ENCODE results near the gene CPSF7.

Gene CPSF7

GRCh38 chr11:61476371-61476770, 46.6 kb upstream of the CPSF7 start:
- peaks cover 5% of the 10 kb centered on the region for H3K4me1 ChIP-seq (ENCODE audit: insufficient read depth, low read length)
- H3K36me3 ChIP-seq (ENCODE audit: insufficient read depth, low read length) = peaks cover 5% of the 10 kb centered on the region; the same call in 1 of the 2 replicates
- TF ChIP-seq CTCF (IDR thresholded peaks at IDR 0.05; ENCODE audit: borderline replicate concordance, extremely low read depth, low read length, poor library complexity, severe bottlenecking) = no peak
- TF ChIP-seq EZH2 (IDR thresholded peaks at IDR 0.05; ENCODE audit: borderline replicate concordance, low read depth, low read length, severe bottlenecking) = no peak
- no peaks in the 10 kb centered on the region for H3K27me3 ChIP-seq (ENCODE audit: insufficient read depth, low read length, poor library complexity)
- ATAC-seq (ENCODE audit: insufficient read depth, low read depth) (no peak), DNase-seq (no peak)
- H3K4me3 ChIP-seq (ENCODE audit: low read depth in 1 of 2, low read length in 2 of 2) = no peak overlapping the region
- H4K20me1 ChIP-seq (ENCODE audit: insufficient read depth, low read length) = peaks cover 15% of the 10 kb centered on the region
- no peak overlapping the region for H3K4me2 ChIP-seq (ENCODE audit: insufficient read depth, low read length)
- H3K9ac ChIP-seq (ENCODE audit: low read depth, low read length) = no peak overlapping the region
- no peaks in the 10 kb centered on the region for H3K79me2 ChIP-seq (ENCODE audit: insufficient read depth, low read length)
- H2AFZ ChIP-seq (ENCODE audit: low read depth, low read length) = no peak overlapping the region
- no peak overlapping the region for H3K27ac ChIP-seq (ENCODE audit: low read length)
- no peaks in the 10 kb centered on the region for H3K9me3 ChIP-seq (ENCODE audit: insufficient read depth, low read length, severe bottlenecking)

GRCh38 chr11:61475433-61475832, 45.7 kb upstream of the CPSF7 start:
- ATAC-seq (ENCODE audit: insufficient read depth, low read depth) = no peak
- Histone ChIP-seq H3K9me3 (ENCODE audit: insufficient read depth, low read length, severe bottlenecking) (no peaks in the 10 kb centered on the region), H4K20me1 (ENCODE audit: insufficient read depth, low read length) (peaks cover 15% of the 10 kb centered on the region), H3K36me3 (ENCODE audit: insufficient read depth, low read length) (peaks cover 12% of the 10 kb centered on the region), H2AFZ (ENCODE audit: low read depth, low read length) (no peak overlapping the region), H3K27me3 (ENCODE audit: insufficient read depth, low read length, poor library complexity) (no peaks in the 10 kb centered on the region), H3K27ac (ENCODE audit: low read length) (no peak overlapping the region), H3K79me2 (ENCODE audit: insufficient read depth, low read length) (no peaks in the 10 kb centered on the region), H3K9ac (ENCODE audit: low read depth, low read length) (no peak overlapping the region), H3K4me2 (ENCODE audit: insufficient read depth, low read length) (no peak overlapping the region), H3K4me3 (ENCODE audit: low read depth in 1 of 2, low read length in 2 of 2) (no peak overlapping the region), H3K4me1 (ENCODE audit: insufficient read depth, low read length) (peaks cover 5% of the 10 kb centered on the region)
- no peak for DNase-seq
- no peak for TF ChIP-seq CTCF (IDR thresholded peaks at IDR 0.05; ENCODE audit: borderline replicate concordance, extremely low read depth, low read length, poor library complexity, severe bottlenecking)
- no peak for TF ChIP-seq EZH2 (IDR thresholded peaks at IDR 0.05; ENCODE audit: borderline replicate concordance, low read depth, low read length, severe bottlenecking)

GRCh38 chr11:61474013-61474643, 44.4 kb upstream of the CPSF7 start:
- peaks cover 5% of the 10 kb centered on the region for H3K4me1 ChIP-seq (ENCODE audit: insufficient read depth, low read length)
- peaks cover 15% of the 10 kb centered on the region for H4K20me1 ChIP-seq (ENCODE audit: insufficient read depth, low read length)
- H3K9ac ChIP-seq (ENCODE audit: low read depth, low read length) = no peak overlapping the region
- no peak overlapping the region for H2AFZ ChIP-seq (ENCODE audit: low read depth, low read length)
- TF ChIP-seq EZH2 (IDR thresholded peaks at IDR 0.05; ENCODE audit: borderline replicate concordance, low read depth, low read length, severe bottlenecking) = no peak
- no peak for DNase-seq
- H3K36me3 ChIP-seq (ENCODE audit: insufficient read depth, low read length) = peaks cover 17% of the 10 kb centered on the region
- H3K4me3 ChIP-seq (ENCODE audit: low read depth in 1 of 2, low read length in 2 of 2) = no peak overlapping the region
- no peak overlapping the region for H3K27ac ChIP-seq (ENCODE audit: low read length)
- no peaks in the 10 kb centered on the region for H3K9me3 ChIP-seq (ENCODE audit: insufficient read depth, low read length, severe bottlenecking)
- H3K79me2 ChIP-seq (ENCODE audit: insufficient read depth, low read length) = no peaks in the 10 kb centered on the region
- ATAC-seq (ENCODE audit: insufficient read depth, low read depth) = no peak
- no peaks in the 10 kb centered on the region for H3K27me3 ChIP-seq (ENCODE audit: insufficient read depth, low read length, poor library complexity)
- H3K4me2 ChIP-seq (ENCODE audit: insufficient read depth, low read length) = no peak overlapping the region

GRCh38 chr11:61473370-61474012, 43.7 kb upstream of the CPSF7 start:
- Histone ChIP-seq H3K36me3 (ENCODE audit: insufficient read depth, low read length) (peaks cover 21% of the 10 kb centered on the region), H4K20me1 (ENCODE audit: insufficient read depth, low read length) (peaks cover 11% of the 10 kb centered on the region), H3K9me3 (ENCODE audit: insufficient read depth, low read length, severe bottlenecking) (no peaks in the 10 kb centered on the region), H3K27me3 (ENCODE audit: insufficient read depth, low read length, poor library complexity) (no peaks in the 10 kb centered on the region), H3K4me2 (ENCODE audit: insufficient read depth, low read length) (no peak overlapping the region), H3K27ac (ENCODE audit: low read length) (no peak overlapping the region), H2AFZ (ENCODE audit: low read depth, low read length) (no peak overlapping the region), H3K4me3 (ENCODE audit: low read depth in 1 of 2, low read length in 2 of 2) (no peak overlapping the region), H3K4me1 (ENCODE audit: insufficient read depth, low read length) (peaks cover 5% of the 10 kb centered on the region), H3K9ac (ENCODE audit: low read depth, low read length) (no peak overlapping the region), H3K79me2 (ENCODE audit: insufficient read depth, low read length) (no peaks in the 10 kb centered on the region)
- DNase-seq (no peak), ATAC-seq (ENCODE audit: insufficient read depth, low read depth) (no peak)
- TF ChIP-seq EZH2 (IDR thresholded peaks at IDR 0.05; ENCODE audit: borderline replicate concordance, low read depth, low read length, severe bottlenecking) = no peak
- TF ChIP-seq CTCF (IDR thresholded peaks at IDR 0.05; ENCODE audit: borderline replicate concordance, extremely low read depth, low read length, poor library complexity, severe bottlenecking) = no peak

Data from DND-41 (cell line).